Activated T-helper 9 cell treated with anti-CD3 and anti-CD28 coated beads, Interleukin-2, amount 50 U/mL, for 16 hours (primary cell): ENCODE measurements around the gene ZBTB8OS.
"Not testable (repeated sequence)": the region's sequence is repeated elsewhere in the genome, so short reads cannot be mapped to it uniquely, and the experiment has no call there.

Source experiments
- DNase-seq: peaks from one replicate; pipeline ENCODE4 v3.0.0-alpha.2; 2020; ENCODE audit warnings: low read depth

The ZBTB8OS gene

GRCh38 chr1:32650248-32650751 lies at the start of gene ZBTB8OS:
ZBTB8OS (minus strand) TSS chr1:32650550; CDS start chr1:32650529, 21 bp downstream.
- peak; percentile 79 for DNase-seq

- not testable (repeated sequence) for DNase-seq
Measured at GRCh38 chr1:32696996-32697395, 46.6 kb upstream of the ZBTB8OS start.

GRCh38 chr1:32696041-32696440 lies 45.7 kb upstream of the ZBTB8OS start:
- DNase-seq = no peak

- no peak for DNase-seq
Measured at GRCh38 chr1:32695098-32695904, 45.0 kb upstream of the ZBTB8OS start.

GRCh38 chr1:32693455-32694174 lies 43.3 kb upstream of the ZBTB8OS start:
- DNase-seq = no peak

GRCh38 chr1:32686387-32686786 lies 36.0 kb upstream of the ZBTB8OS start:
- no peak for DNase-seq

GRCh38 chr1:32685498-32685897 lies 35.1 kb upstream of the ZBTB8OS start:
- DNase-seq = no peak

GRCh38 chr1:32684167-32684811 lies 33.9 kb upstream of the ZBTB8OS start:
- no peak for DNase-seq

GRCh38 chr1:32683397-32683796 lies 33.0 kb upstream of the ZBTB8OS start:
- DNase-seq = no peak

- no peak for DNase-seq
Measured at GRCh38 chr1:32681999-32682398, 31.6 kb upstream of the ZBTB8OS start.

- no peak for DNase-seq
Measured at GRCh38 chr1:32681509-32681908, 31.2 kb upstream of the ZBTB8OS start.

- no peak for DNase-seq
Measured at GRCh38 chr1:32680642-32681041, 30.3 kb upstream of the ZBTB8OS start.

- DNase-seq = not testable (repeated sequence)
Measured at GRCh38 chr1:32679993-32680392, 29.6 kb upstream of the ZBTB8OS start.

GRCh38 chr1:32676945-32677344 lies 26.6 kb upstream of the ZBTB8OS start:
- DNase-seq = no peak

- DNase-seq = not testable (repeated sequence)
Measured at GRCh38 chr1:32668716-32669115, 18.4 kb upstream of the ZBTB8OS start.

- no peak for DNase-seq
Measured at GRCh38 chr1:32666901-32667566, 16.7 kb upstream of the ZBTB8OS start.

- DNase-seq = no peak
Measured at GRCh38 chr1:32665915-32666314, 15.6 kb upstream of the ZBTB8OS start.

- DNase-seq = no peak
Measured at GRCh38 chr1:32659581-32659980, 9.2 kb upstream of the ZBTB8OS start.

- no peak for DNase-seq
Measured at GRCh38 chr1:32652244-32652962, 2.1 kb upstream of the ZBTB8OS start.

GRCh38 chr1:32651461-32652073 lies 1.2 kb upstream of the ZBTB8OS start:
- no peak for DNase-seq
